ENCODE measurements around the gene TPSB2. TPM values are rescaled to one million over a fixed set of nuclear protein-coding genes. Genes with fewer than 3 reads are reported as not detected.

TPSB2 gene
- total and polyA plus RNA-seq, 2 donors (not counting 1 experiment from before 2014, with no cell fraction given) = not detected

GRCh38 chr16:1277617-1278282 is 47.8 kb upstream of the TPSB2 start:
- Histone ChIP-seq H4K20me1 (ENCODE audit: control insufficient read depth, extremely low read depth, insufficient read depth, low read length) (no peaks in the 10 kb centered on the region), H3K9ac (ENCODE audit: insufficient read depth, low read length) (no peak overlapping the region), H3K27ac (ENCODE audit: insufficient read depth, low read length) (no peak overlapping the region), H3K79me2 (ENCODE audit: control insufficient read depth, insufficient read depth, low read length) (no peaks in the 10 kb centered on the region), H3K4me1 (ENCODE audit: control insufficient read depth, extremely low read depth, insufficient read depth, low read length) (no peaks in the 10 kb centered on the region), H3K36me3 (ENCODE audit: control insufficient read depth, insufficient read depth, low read length) (no peaks in the 10 kb centered on the region), H2AFZ (ENCODE audit: low read length) (no peak overlapping the region), H3K27me3 (ENCODE audit: control insufficient read depth, insufficient read depth, low read length) (no peaks in the 10 kb centered on the region), H3K4me2 (ENCODE audit: extremely low read depth, insufficient read depth, low read length) (no peak overlapping the region), H3K4me3 (replicated peaks in 1 of 4; ENCODE audit: control extremely low read depth in 1 of 4, insufficient read depth in 1 of 4, low read depth in 3 of 4, low read length in 4 of 4) (no peak overlapping the region), H3K9me3 (ENCODE audit: control insufficient read depth, insufficient read depth, low read depth, low read length) (no peaks in the 10 kb centered on the region)
- no peak for DNase-seq (ENCODE audit: low read depth in 2 of 2)
- TF ChIP-seq CTCF (conservative IDR thresholded peaks at IDR 0.05 in 1 of 2, IDR thresholded peaks at IDR 0.05 in 1 of 2; ENCODE audit: low read depth in 1 of 2, low read length in 2 of 2) (no peak), EZH2 (IDR thresholded peaks at IDR 0.05; ENCODE audit: low read length, missing control alignments) (no peak)

GRCh38 chr16:1277151-1277598 is 47.2 kb upstream of the TPSB2 start:
- H3K4me3 ChIP-seq (replicated peaks in 1 of 4; ENCODE audit: control extremely low read depth in 1 of 4, insufficient read depth in 1 of 4, low read depth in 3 of 4, low read length in 4 of 4) = no peak overlapping the region
- no peaks in the 10 kb centered on the region for H3K27me3 ChIP-seq (ENCODE audit: control insufficient read depth, insufficient read depth, low read length)
- H3K9me3 ChIP-seq (ENCODE audit: control insufficient read depth, insufficient read depth, low read depth, low read length) = no peaks in the 10 kb centered on the region
- H3K4me2 ChIP-seq (ENCODE audit: extremely low read depth, insufficient read depth, low read length) = no peak overlapping the region
- no peak overlapping the region for H2AFZ ChIP-seq (ENCODE audit: low read length)
- no peak overlapping the region for H3K9ac ChIP-seq (ENCODE audit: insufficient read depth, low read length)
- DNase-seq (ENCODE audit: low read depth in 2 of 2) = no peak
- no peak overlapping the region for H3K27ac ChIP-seq (ENCODE audit: insufficient read depth, low read length)
- no peaks in the 10 kb centered on the region for H3K36me3 ChIP-seq (ENCODE audit: control insufficient read depth, insufficient read depth, low read length)
- H3K79me2 ChIP-seq (ENCODE audit: control insufficient read depth, insufficient read depth, low read length) = no peaks in the 10 kb centered on the region
- no peaks in the 10 kb centered on the region for H4K20me1 ChIP-seq (ENCODE audit: control insufficient read depth, extremely low read depth, insufficient read depth, low read length)
- no peak for TF ChIP-seq EZH2 (IDR thresholded peaks at IDR 0.05; ENCODE audit: low read length, missing control alignments)
- no peaks in the 10 kb centered on the region for H3K4me1 ChIP-seq (ENCODE audit: control insufficient read depth, extremely low read depth, insufficient read depth, low read length)

- Histone ChIP-seq H4K20me1 (ENCODE audit: control insufficient read depth, extremely low read depth, insufficient read depth, low read length) (no peaks in the 10 kb centered on the region), H3K4me2 (ENCODE audit: extremely low read depth, insufficient read depth, low read length) (no peak overlapping the region), H3K9me3 (ENCODE audit: control insufficient read depth, insufficient read depth, low read depth, low read length) (no peaks in the 10 kb centered on the region), H3K27ac (ENCODE audit: insufficient read depth, low read length) (no peak overlapping the region), H3K79me2 (ENCODE audit: control insufficient read depth, insufficient read depth, low read length) (no peaks in the 10 kb centered on the region), H3K4me3 (replicated peaks in 1 of 4; ENCODE audit: control extremely low read depth in 1 of 4, insufficient read depth in 1 of 4, low read depth in 3 of 4, low read length in 4 of 4) (no peak overlapping the region), H3K27me3 (ENCODE audit: control insufficient read depth, insufficient read depth, low read length) (no peaks in the 10 kb centered on the region), H3K9ac (ENCODE audit: insufficient read depth, low read length) (no peak overlapping the region), H3K36me3 (ENCODE audit: control insufficient read depth, insufficient read depth, low read length) (no peaks in the 10 kb centered on the region), H3K4me1 (ENCODE audit: control insufficient read depth, extremely low read depth, insufficient read depth, low read length) (no peaks in the 10 kb centered on the region), H2AFZ (ENCODE audit: low read length) (no peak overlapping the region)
- TF ChIP-seq EZH2 (IDR thresholded peaks at IDR 0.05; ENCODE audit: low read length, missing control alignments) = no peak
- no peak for TF ChIP-seq CTCF (conservative IDR thresholded peaks at IDR 0.05 in 1 of 2, IDR thresholded peaks at IDR 0.05 in 1 of 2; ENCODE audit: low read depth in 1 of 2, low read length in 2 of 2)
- DNase-seq (ENCODE audit: low read depth in 2 of 2) = no peak
Measured at GRCh38 chr16:1276580-1276878, 46.5 kb upstream of the TPSB2 start.

Data from fibroblast of lung (primary cell).